Endothelial cell of umbilical vein (primary cell): ENCODE data around the gene LCN6. TPM values are rescaled to one million over a fixed set of nuclear protein-coding genes. Genes with fewer than 3 reads are reported as not detected.

ENCODE experiments used
- BruUV-seq: library from RNA; stranded (reverse); fragments of 400-500 nt; replicated peaks from 2 replicates; lab custom pipeline; 2021; lab: Mats Ljungman, UMichigan
- CTCF ChIA-PET: fragments of 300-600, 350-600 bp; sonication (Branson Sonifier 250); formaldehyde crosslinking; loops from one replicate; lab custom pipeline; 2021; ENCODE audit warnings: antibody characterized with exemption, inconsistent platforms; lab: Charles Lee
- POLR2A ChIA-PET: fragments of 300-600, 350-600 bp; sonication (Branson Sonifier 250); formaldehyde crosslinking; loops from one replicate; lab custom pipeline; 2021; ENCODE audit warnings: antibody characterized with exemption, inconsistent platforms; lab: Charles Lee
- DNase-seq: peaks from one replicate; pipeline ENCODE4 v3.0.0-alpha.2; 2011; ENCODE audit warnings: low read depth, low spot score
- FAIRE-seq: peaks from 2 replicates; lab custom pipeline; 2011; peaks lifted over from hg19 to GRCh38; lab: Jason Lieb, UNC
- H2AFZ ChIP-seq: 2 replicates; pipeline ENCODE4 v1.6.0; 2012; ENCODE audit warnings: low read depth, low read length, control low read depth, inconsistent platforms
- H3K27ac ChIP-seq: 2 replicates; pipeline ENCODE4 v1.5.1; 2011; ENCODE audit warnings: low read depth, mild to moderate bottlenecking, control low read depth, low read length, moderate library complexity; ENCODE audit not compliant: insufficient read depth
- H3K27me3 ChIP-seq, 2 experiments: 2 replicates each; pipeline versions ENCODE4 v1.6.0 to v1.6.1; 2011; ENCODE audit warnings: low read length in 2 of 2, mixed read lengths in 1 of 2; ENCODE audit not compliant: control insufficient read depth in 2 of 2, insufficient read depth in 2 of 2
- H3K36me3 ChIP-seq, 2 experiments: 2 replicates in 1 of 2; 3 replicates in 1 of 2; pipeline ENCODE4 v1.5.1; 2011; ENCODE audit warnings: low read length in 2 of 2, mild to moderate bottlenecking in 1 of 2, moderate library complexity in 1 of 2; ENCODE audit not compliant: control insufficient read depth in 2 of 2, insufficient read depth in 2 of 2; ENCODE audit errors: extremely low read depth in 1 of 2
- H3K4me1 ChIP-seq: 3 replicates; pipeline ENCODE4 v1.5.1; 2011; ENCODE audit warnings: mild to moderate bottlenecking, low read length; ENCODE audit not compliant: control insufficient read depth, insufficient read depth; ENCODE audit errors: extremely low read depth
- H3K4me2 ChIP-seq: 2 replicates; pipeline ENCODE4 v1.6.1; 2011; ENCODE audit warnings: low read length, control low read depth, mixed read lengths; ENCODE audit not compliant: insufficient read depth
- H3K4me3 ChIP-seq, 3 experiments: fragments of 200-600 bp in 1 of 3; sonication (generic), shearing (Covaris generic) in 1 of 3; replicated peaks in 1 of 3; 2 replicates each; pipeline ENCODE4 v1.5.1; 2011 to 2016; ENCODE audit warnings: control low read depth in 3 of 3, low read length in 3 of 3, mild to moderate bottlenecking in 2 of 3, inconsistent platforms in 1 of 3, low read depth in 1 of 3, moderate library complexity in 1 of 3; ENCODE audit not compliant: insufficient read depth in 1 of 3
- H3K79me2 ChIP-seq: 2 replicates; pipeline ENCODE4 v1.6.0; 2012; ENCODE audit warnings: low read length, inconsistent platforms; ENCODE audit not compliant: control insufficient read depth, insufficient read depth
- H3K9ac ChIP-seq: replicated peaks from 2 replicates; pipeline ENCODE3; 2011; ENCODE audit warnings: low read length, control low read depth; ENCODE audit not compliant: insufficient read depth; ENCODE audit errors: extremely low read depth
- H3K9me1 ChIP-seq: replicated peaks from 3 replicates; pipeline ENCODE4 v1.6.0; 2011; ENCODE audit warnings: mild to moderate bottlenecking, low read length; ENCODE audit not compliant: control insufficient read depth, insufficient read depth; ENCODE audit errors: extremely low read depth
- H3K9me3 ChIP-seq: replicated peaks from 2 replicates; pipeline ENCODE4 v1.5.1; 2012; ENCODE audit warnings: low read length, inconsistent platforms; ENCODE audit not compliant: control insufficient read depth, insufficient read depth
- H4K20me1 ChIP-seq: replicated peaks from 2 replicates; pipeline ENCODE3; 2011; ENCODE audit warnings: mild to moderate bottlenecking, low read length; ENCODE audit not compliant: control insufficient read depth, insufficient read depth; ENCODE audit errors: extremely low read depth
- EZH2 ChIP-seq: IDR thresholded peaks from 2 replicates; pipeline ENCODE4 v1.6.1; 2012; ENCODE audit warnings: borderline replicate concordance, low read depth, mild to moderate bottlenecking, moderate library complexity, low read length, inconsistent platforms; ENCODE audit not compliant: severe bottlenecking
- FOS ChIP-seq: IDR thresholded peaks from 2 replicates; pipeline ENCODE4 v1.6.1; 2011; ENCODE audit warnings: mild to moderate bottlenecking, low read length, moderate library complexity, borderline replicate concordance; ENCODE audit not compliant: insufficient read depth
- GATA2 ChIP-seq: IDR thresholded peaks from 2 replicates; pipeline ENCODE4 v1.7.0; 2011; ENCODE audit warnings: low read depth, mild to moderate bottlenecking, moderate library complexity, mixed read lengths, low read length; ENCODE audit not compliant: insufficient read length, insufficient read depth
- JUN ChIP-seq: IDR thresholded peaks from 2 replicates; pipeline ENCODE4 v1.6.1; 2011; ENCODE audit warnings: borderline replicate concordance, low read depth; ENCODE audit not compliant: insufficient read length, insufficient read depth
- MYC ChIP-seq: IDR thresholded peaks from one replicate; pipeline ENCODE4 v1.6.1; 2011; ENCODE audit warnings: mild to moderate bottlenecking, low read depth, low read length
- POLR2A ChIP-seq: IDR thresholded peaks from 2 replicates; pipeline ENCODE4 v1.6.1; 2012; ENCODE audit warnings: low read depth, mild to moderate bottlenecking, control low read depth, low read length
- POLR2AphosphoS5 ChIP-seq: IDR thresholded peaks from 2 replicates; pipeline ENCODE4 v1.6.1; 2012; ENCODE audit warnings: low read depth, mild to moderate bottlenecking, control low read depth, low read length, moderate library complexity; ENCODE audit not compliant: insufficient read depth
- dilution Hi-C: fragments of 300-500 bp; cut with MboI; formaldehyde crosslinking; loops from one replicate; pipeline ENCODE4 v1.15.0; 2019; ENCODE audit warnings: low sequenced_read_pairs; ENCODE audit not compliant: extremely low pct_ligation_motif_present
- intact Hi-C: fragments of 100-400 bp; cut with micrococcal nuclease; formaldehyde crosslinking; loops from one replicate; pipeline ENCODE4 v1.10.0; 2022
- polyA plus RNA-seq, 4 experiments: library from polyadenylated mRNA; depleted of rRNA in 3 of 4; stranded (reverse) in 3 of 4; unstranded in 1 of 4; fragments of >200 nt; gene quantifications; 2 replicates each; pipeline versions ENCODE4 v1.2.1 to v1.2.3, GENCODE V29; 2011 to 2012; ENCODE audit warnings: missing spikeins in 1 of 4
- total RNA-seq: library from RNA; stranded (reverse); gene quantifications from 2 replicates; pipeline ENCODE4 v1.2.3, GENCODE V29; 2021
- TF ChIP-seq, protein P1 (sequence below), 2 donors: IDR thresholded peaks; 1 replicate in 1 of 2; 2 replicates in 1 of 2; pipeline ENCODE4 v1.5.1; 2011; ENCODE audit warnings: low read length in 2 of 2, mild to moderate bottlenecking in 2 of 2, moderate library complexity in 2 of 2, control low read depth in 1 of 2, inconsistent platforms in 1 of 2, low read depth in 1 of 2; ENCODE audit not compliant: insufficient read depth in 1 of 2; ENCODE audit errors: extremely low read depth in 1 of 2
- TF ChIP-seq, protein P2 (sequence below): IDR thresholded peaks from 2 replicates; pipeline ENCODE4 v1.6.1; 2011; ENCODE audit not compliant: insufficient read depth, insufficient read length

Gene LCN6
- total and polyA plus RNA-seq, 2 donors (not counting 3 experiments of a cell fraction or from before 2014, with no cell fraction given): 0.17 TPM; not detected in 1

DNA sequence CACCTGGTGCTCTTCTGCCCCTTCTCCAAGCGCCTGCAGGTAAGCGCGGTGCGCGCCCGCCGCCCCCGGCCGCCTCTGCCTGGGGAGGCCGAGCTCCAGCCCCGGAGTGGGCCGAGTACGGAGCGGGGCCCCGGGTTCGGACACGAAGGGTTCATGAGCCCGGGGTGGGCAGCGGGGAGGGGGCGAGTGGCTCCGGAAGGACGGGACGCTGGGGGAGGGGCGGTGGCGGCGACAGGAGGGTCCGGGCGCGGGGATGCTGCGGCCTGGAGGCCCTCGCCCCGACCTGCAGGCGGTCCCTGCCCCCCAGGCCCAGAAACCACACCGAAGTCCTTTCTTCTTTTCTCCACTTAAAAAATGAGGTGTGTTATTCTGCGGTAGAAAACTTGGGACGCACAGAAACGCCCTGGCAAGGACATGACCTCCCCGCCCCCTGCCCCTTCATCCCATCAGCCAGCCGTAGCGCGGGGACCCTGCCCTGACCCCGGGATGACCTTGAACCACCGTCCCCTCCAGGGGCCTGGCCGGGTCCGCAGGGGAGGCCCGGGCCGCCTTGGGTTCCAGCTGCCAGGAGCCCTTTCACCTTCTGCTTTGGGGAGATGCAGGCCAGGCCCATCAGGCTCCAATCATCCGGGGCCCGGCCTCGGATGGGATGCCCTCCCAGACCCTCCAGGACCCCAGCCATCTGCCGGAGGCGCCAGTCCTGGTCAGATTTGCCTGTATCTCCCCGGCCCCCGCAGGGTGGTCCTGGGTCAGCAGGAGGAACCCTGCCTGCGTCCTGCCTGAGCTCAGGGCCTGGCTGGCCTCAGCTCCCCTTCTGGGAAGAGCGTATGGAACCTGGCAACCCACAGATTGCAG, 35.4 kb downstream of the LCN6 start:
- H3K4me2 ChIP-seq: peak overlapping the region; percentile 78

More for the DNA sequence above, 35.4 kb downstream of the LCN6 start:
- no peaks in the 10 kb centered on the region for H3K9me3 ChIP-seq
- no peaks in the 10 kb centered on the region for H3K27me3 ChIP-seq
- H3K27ac ChIP-seq: peak overlapping the region; percentile 96
- BruUV-seq: TSS peak; percentile 28
- H3K4me1 ChIP-seq: peaks cover 27% of the 10 kb centered on the region
- peak overlapping the region; percentile 80 for H3K9ac ChIP-seq
- H3K4me3 ChIP-seq: peak overlapping the region; percentile 68 to 81 (median 75)
- H3K79me2 ChIP-seq: peaks cover 38% of the 10 kb centered on the region
- peaks cover 0 to 6% of the 10 kb centered on the region in 2 experiments for H3K36me3 ChIP-seq
- intact Hi-C loops: loop anchor here (1.0 to 5.0 kb wide), 6 partner anchors 8 to 350 kb away; partner anchors contain the start of genes AGPAT2, DNLZ and SEC16A
- dilution Hi-C loops: no loop called here
- no peak for DNase-seq
- TF ChIP-seq GATA2: no peak
- TF ChIP-seq POLR2AphosphoS5: no peak
- TF ChIP-seq POLR2A: no peak
- TF ChIP-seq, protein P1, sequence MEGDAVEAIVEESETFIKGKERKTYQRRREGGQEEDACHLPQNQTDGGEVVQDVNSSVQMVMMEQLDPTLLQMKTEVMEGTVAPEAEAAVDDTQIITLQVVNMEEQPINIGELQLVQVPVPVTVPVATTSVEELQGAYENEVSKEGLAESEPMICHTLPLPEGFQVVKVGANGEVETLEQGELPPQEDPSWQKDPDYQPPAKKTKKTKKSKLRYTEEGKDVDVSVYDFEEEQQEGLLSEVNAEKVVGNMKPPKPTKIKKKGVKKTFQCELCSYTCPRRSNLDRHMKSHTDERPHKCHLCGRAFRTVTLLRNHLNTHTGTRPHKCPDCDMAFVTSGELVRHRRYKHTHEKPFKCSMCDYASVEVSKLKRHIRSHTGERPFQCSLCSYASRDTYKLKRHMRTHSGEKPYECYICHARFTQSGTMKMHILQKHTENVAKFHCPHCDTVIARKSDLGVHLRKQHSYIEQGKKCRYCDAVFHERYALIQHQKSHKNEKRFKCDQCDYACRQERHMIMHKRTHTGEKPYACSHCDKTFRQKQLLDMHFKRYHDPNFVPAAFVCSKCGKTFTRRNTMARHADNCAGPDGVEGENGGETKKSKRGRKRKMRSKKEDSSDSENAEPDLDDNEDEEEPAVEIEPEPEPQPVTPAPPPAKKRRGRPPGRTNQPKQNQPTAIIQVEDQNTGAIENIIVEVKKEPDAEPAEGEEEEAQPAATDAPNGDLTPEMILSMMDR (IDR thresholded peaks at IDR 0.05; ENCODE audit: extremely low read depth in 1 of 2, insufficient read depth in 1 of 2, low read depth in 1 of 2, low read length in 2 of 2): no peak
- TF ChIP-seq EZH2: no peak
- TF ChIP-seq FOS: no peak
- TF ChIP-seq JUN: no peak
- TF ChIP-seq, protein P2, sequence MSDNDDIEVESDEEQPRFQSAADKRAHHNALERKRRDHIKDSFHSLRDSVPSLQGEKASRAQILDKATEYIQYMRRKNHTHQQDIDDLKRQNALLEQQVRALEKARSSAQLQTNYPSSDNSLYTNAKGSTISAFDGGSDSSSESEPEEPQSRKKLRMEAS: no peak
- TF ChIP-seq MYC: no peak
- H3K9me1 ChIP-seq: no peaks in the 10 kb centered on the region
- FAIRE-seq: peak; percentile 37
- H2AFZ ChIP-seq: no peak overlapping the region
- no peaks in the 10 kb centered on the region for H4K20me1 ChIP-seq
- CTCF ChIA-PET: interaction anchor here (1.5 to 2.1 kb wide), 4 partner anchors 14 to 69 kb away, joined by 4 to 16 read pairs (median 5); no protein-coding TSS in a partner anchor
- POLR2A ChIA-PET: interaction anchor here (1.1 to 3.8 kb wide), 6 partner anchors 9 to 39 kb away, joined by 3 to 32 read pairs (median 8); partner anchors contain the start of gene AGPAT2
